Dermis microvascular lymphatic vessel endothelial cell (primary cell): Measurements from ENCODE around the gene NCOA1. TPM values are rescaled to one million over a fixed set of nuclear protein-coding genes. Genes with fewer than 3 reads are reported as not detected.

Experiments used
- DNase-seq, 2 donors: peaks; one replicate each; pipeline versions ENCODE4 v3.0.0 to v3.0.0-alpha.2; 2010; ENCODE audit warnings: low read depth in 2 of 2
- total RNA-seq: library from RNA; depleted of rRNA; stranded (reverse); fragments of >200 nt; gene quantifications from 2 replicates; pipeline ENCODE4 v1.2.1, GENCODE V29; 2014

NCOA1 gene
- total RNA-seq, 1 donor from 2014 or later: 5.9 TPM

GRCh38 chr2:24734741-24735140 is 243.7 kb downstream of the NCOA1 start:
- no peak for DNase-seq

GRCh38 chr2:24739354-24740025 is 248.4 kb downstream of the NCOA1 start:
- DNase-seq: peak in 1 of 2 donors; percentile 56

DNA sequence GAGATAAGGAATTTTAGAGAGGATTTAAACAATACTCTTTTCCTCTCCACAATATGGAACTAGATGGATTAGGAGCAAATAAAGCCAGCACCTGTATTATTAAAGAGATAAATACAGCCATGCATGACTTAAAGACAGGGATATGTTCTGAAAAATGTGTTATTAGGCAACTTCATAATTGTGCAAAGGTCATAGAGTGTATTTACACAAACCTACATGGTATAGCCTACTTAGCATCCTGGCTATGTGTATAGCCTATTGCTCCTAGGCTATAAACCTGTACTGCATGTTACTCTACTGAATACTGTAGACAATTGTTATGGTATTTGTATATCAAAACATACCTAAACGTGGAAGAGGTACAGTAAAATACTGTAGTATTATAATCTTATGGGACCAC is 249.1 kb downstream of the NCOA1 start:
- DNase-seq: no peak

- no peak for DNase-seq
These were observed 251.7 kb downstream of the NCOA1 start for GRCh38 chr2:24742730-24743129.

GRCh38 chr2:24743924-24744323 is 252.9 kb downstream of the NCOA1 start:
- peak in 1 of 2 donors; percentile 11 for DNase-seq

GRCh38 chr2:24744356-24744755 is 253.3 kb downstream of the NCOA1 start:
- no peak for DNase-seq

- no peak for DNase-seq
These were observed 254.8 kb downstream of the NCOA1 start for GRCh38 chr2:24745825-24746224.

GRCh38 chr2:24747299-24747698 is 256.2 kb downstream of the NCOA1 start:
- DNase-seq: no peak

- DNase-seq: no peak
These were observed 258.1 kb downstream of the NCOA1 start for GRCh38 chr2:24749069-24749691.

DNA sequence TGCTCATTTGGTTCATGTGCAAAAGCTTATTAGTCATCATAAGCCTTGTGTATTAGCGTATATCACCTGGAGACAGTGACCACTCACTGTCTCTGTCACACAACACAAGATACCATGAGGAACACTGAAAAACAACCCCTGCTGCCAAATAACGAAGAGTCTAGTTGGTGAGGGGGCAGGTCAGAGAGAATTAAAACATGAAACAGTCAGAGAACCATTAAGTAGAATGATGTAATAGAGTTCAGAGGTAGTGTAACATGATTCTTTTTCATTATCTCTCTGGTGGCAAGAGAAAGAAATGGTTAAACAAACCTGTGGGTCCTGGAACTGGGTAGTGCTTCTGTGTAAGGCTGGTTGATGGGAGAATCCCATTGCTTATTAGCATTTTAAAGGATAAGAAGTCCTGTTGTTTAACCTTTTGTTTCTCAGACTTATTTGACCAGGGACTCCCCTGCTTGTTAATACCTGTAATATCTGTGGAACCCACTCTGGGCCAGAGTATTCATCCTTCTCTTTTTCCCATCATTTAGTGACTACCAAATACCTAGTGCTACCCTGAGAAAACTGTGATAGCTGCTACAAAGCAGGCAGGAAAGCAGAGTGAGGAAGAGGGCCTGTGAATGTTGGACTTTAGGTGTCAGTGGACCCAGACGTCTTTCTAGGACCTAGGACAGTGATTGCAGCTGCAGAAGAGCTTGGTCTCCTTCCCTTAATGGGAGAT is 264.1 kb downstream of the NCOA1 start:
- DNase-seq: no peak

DNA sequence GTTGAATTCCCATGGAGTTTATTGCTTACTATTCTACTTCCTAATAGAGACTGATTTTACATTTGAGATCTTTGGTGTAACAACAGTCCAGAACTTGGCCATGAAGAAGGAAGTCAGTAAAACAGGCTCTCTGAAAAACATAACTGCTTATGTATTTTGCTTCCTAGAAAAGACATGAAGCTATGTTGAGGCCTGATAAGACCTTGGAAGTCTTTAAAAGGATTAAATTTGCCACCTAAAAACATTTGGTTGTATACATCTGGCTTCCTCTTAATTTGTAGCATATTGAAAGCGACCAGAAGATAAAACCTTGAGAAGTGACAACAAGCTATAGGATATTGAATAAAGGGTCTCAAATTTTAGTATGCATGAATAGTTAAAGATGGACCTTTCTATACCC is 265.7 kb downstream of the NCOA1 start:
- no peak for DNase-seq

DNA sequence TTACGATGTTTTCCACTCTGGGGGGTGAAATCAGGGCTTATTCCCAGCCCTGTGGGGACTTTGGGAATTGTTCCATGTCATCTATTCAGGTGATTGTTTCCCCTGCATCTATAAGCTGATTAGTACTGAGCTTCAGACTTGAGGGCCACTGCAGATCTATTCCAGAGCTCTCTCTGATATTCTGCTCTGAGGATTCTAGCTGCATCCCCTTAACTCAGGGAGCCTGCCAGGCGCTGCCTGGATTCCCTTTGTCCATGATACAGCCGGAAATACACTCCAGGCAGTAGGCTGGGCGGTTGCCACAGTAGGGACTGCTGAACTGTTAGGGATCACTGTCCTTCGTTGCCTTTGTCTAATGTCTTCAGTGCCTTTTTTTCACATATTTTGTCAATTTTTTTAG is 270.8 kb downstream of the NCOA1 start:
- DNase-seq: no peak

- DNase-seq: no peak
These were observed 271.5 kb downstream of the NCOA1 start for GRCh38 chr2:24762518-24762917.

DNA sequence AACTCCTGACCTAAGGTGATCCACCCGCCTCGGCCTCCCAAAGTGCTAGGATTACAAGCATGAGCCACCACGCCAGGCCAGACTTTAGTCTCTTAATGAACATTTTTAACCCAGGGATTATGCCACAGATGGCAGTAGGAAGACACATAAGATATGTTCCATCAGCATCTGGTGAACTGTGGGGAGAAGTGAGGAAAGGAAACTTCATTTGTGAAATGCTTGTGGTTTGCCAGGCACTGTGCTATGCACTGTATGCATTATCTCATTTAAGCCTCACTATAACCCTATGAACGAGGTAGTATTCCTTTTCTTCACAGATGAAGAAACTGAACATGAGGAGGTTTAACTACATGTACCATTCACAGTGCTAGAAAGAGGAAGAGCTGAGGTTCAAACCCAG is 272.8 kb downstream of the NCOA1 start:
- DNase-seq: no peak

- no peak for DNase-seq
These were observed 275.6 kb downstream of the NCOA1 start for GRCh38 chr2:24766609-24767008.

DNA sequence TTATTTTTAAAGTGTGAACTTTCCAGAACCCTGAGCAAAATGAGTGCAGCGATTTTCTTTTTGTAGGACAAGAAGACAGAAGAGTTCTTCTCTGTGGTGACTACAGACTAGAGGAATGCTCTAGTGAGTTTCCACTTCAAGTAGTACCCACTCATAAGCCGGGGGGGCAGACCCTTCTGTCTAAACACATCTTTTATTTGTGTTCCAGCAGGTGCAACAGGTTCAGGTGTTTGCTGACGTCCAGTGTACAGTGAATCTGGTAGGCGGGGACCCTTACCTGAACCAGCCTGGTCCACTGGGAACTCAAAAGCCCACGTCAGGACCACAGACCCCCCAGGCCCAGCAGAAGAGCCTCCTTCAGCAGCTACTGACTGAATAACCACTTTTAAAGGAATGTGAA is 277.0 kb downstream of the NCOA1 start:
- no peak for DNase-seq

- DNase-seq: no peak
These were observed 277.5 kb downstream of the NCOA1 start for GRCh38 chr2:24768601-24769000.

GRCh38 chr2:24771061-24771460 is 280.0 kb downstream of the NCOA1 start:
- no peak for DNase-seq

DNA sequence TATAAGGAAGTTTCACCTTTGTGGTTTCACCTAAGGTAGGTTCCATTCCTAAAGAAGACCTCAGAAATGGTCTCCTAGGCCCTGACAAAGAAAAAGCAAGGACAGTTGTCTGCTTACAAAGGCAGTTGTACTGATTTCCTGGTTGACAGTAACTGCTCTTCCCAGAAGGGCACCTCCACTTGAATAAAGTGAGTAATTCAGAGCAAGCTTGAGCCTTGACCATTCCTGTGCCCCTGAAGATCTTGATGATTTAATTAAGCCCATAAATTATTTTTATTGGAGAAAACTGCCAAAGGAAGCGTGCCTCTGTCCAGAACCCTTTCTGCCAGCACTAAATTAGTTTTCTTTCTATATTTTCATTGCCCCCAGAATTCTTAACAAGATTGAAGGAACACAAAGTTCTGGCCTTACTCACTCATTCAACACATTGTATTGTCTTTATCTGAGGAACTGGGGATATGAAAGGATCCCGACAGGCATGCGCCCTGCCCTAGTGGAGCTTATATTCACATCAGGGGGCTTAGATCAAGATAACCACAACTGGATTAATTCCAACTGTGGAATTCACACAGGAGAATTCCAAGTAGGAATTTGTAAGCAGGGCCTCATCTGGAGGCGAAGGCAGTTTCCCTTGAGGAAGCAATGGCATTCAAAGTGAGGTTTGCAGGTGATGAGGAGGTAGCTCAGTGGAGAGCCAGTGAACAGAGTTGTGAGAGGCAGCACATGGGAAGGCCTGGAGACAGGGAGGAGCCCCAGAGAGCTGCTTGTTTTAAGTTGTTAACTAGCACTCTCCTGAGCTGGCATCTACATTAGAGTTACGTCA is 280.9 kb downstream of the NCOA1 start:
- DNase-seq: no peak

DNA sequence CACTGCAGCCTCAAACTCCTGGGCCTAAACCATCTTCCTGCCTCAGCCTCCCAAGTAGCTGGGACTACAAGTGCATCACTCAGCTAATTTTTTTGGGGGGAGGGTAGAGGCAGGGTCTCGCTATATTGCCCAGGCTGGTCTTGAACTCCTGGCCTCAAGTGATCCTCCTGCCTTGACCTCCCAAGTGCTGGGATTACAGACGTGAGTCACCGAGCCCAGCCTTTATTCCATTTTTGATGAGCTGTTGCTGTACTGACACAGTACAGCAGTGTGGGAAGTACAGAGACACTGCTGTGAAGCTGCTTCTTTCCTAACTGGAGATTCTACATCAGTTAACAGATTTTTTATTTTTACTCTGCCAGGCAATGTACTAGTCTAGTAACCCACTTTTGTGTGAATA is 283.3 kb downstream of the NCOA1 start:
- DNase-seq: no peak

DNA sequence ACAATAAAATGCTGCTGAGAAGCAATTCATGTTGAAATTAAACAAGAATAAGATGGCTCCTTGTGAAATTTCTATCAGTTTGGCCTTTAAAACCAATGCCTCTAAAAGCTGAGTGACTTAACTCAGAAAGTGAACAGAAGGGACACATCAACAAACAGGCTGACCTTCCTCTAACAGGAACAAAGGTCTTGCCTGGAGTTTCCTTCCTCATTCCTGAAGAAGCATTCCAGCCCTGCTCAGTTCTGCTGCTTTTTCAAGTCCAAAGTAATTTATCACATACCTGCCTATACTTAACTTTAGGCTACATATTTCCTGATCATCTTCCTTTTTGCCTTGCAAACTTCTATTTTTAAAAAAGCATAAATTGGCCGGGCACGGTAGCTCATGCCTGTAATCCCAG is 288.1 kb downstream of the NCOA1 start:
- no peak for DNase-seq

GRCh38 chr2:24783641-24784040 is 292.6 kb downstream of the NCOA1 start:
- no peak for DNase-seq
